Testis (tissue), 2 donors: ENCODE measurements around the gene GSN.

Experiments
- CTCF ChIP-seq, 3 experiments: fragments of 450-650 bp in 2 of 3; fragments of 200-600 bp in 1 of 3; sonication (generic) in 1 of 3; IDR thresholded peaks; one replicate each; pipeline ENCODE4 v1.5.1; 2016 to 2019; ENCODE audit warnings: antibody characterized with exemption in 3 of 3, mild to moderate bottlenecking in 2 of 3, moderate library complexity in 1 of 3
- POLR2A ChIP-seq: fragments of 450-650 bp; IDR thresholded peaks from one replicate; pipeline ENCODE4 v1.6.1; 2017; ENCODE audit warnings: antibody characterized with exemption, mild to moderate bottlenecking, moderate library complexity

GRCh38 chr9:121296213-121297127 is 28.5 kb downstream of the GSN start:
- TF ChIP-seq CTCF (IDR thresholded peaks at IDR 0.05): no peak
- TF ChIP-seq POLR2A: no peak
